NCI-H146 (cell line): ENCODE data around the gene CHD2.
A peak's percentile ranks its signal among the peaks of the same experiment; 100 is the strongest.
"Not testable (repeated sequence)": the region's sequence is repeated elsewhere in the genome, so short reads cannot be mapped to it uniquely, and the experiment has no call there.

Experiments
- DNase-seq: peaks from one replicate; lab custom pipeline; 2025; lab: John Stamatoyannopoulos, UW

The CHD2 gene

GRCh38 chr15:93048759-93049161 is 148.6 kb downstream of the CHD2 start:
- no peak for DNase-seq

GRCh38 chr15:93049233-93049632 is 149.1 kb downstream of the CHD2 start:
- no peak for DNase-seq

GRCh38 chr15:93049914-93050578 is 149.9 kb downstream of the CHD2 start:
- DNase-seq, result no peak

- DNase-seq, result no peak
Measured at GRCh38 chr15:93050648-93051047, 150.5 kb downstream of the CHD2 start.

DNA sequence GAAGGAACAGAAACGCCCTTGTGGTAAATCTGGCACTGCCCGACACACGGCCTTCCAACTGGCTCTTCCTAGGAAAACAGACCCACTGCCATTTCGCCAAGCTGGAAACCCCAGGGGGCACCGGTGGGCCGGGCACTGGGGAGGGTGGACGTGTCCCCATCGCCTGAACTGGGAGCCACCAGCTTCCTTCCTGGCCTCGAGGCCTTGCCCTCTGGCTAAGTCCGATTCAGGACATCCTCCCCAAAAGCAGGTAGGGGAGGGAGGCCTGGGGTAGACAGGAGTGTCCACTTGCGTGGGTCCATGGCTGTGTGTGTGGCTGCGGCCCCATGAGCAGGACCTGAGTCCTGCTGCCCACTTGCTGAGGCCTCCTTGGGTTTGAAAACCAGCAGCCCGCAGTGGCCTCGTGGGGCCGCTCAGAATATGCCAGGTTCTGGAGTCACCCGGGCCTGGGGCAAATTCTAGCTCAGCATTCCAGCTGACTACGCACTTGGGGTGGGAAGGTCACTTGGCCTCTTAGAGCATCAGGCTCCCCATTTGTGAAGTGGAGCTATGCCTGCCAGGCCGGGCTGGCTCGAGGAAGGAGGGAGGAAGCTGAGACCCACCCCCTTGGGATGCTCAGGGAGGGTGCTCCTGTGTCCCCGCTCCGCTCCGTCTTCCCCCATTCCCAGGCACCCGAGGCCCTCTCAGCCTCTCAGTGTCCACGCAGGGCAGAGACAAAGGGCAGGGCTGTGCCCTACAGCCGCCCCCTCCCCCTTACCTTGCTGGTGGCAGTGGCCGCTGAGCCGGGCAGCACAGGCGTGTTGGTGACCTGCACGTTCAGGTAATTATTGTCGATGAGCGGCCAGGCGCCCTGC is 151.3 kb downstream of the CHD2 start:
- no peak for DNase-seq

GRCh38 chr15:93052090-93052879 is 152.2 kb downstream of the CHD2 start:
- no peak for DNase-seq

- no peak for DNase-seq
Measured at GRCh38 chr15:93055211-93055610, 155.1 kb downstream of the CHD2 start.

GRCh38 chr15:93056836-93057235 is 156.7 kb downstream of the CHD2 start:
- DNase-seq, result no peak

- DNase-seq, result no peak
Measured at GRCh38 chr15:93057618-93058017, 157.5 kb downstream of the CHD2 start.

- no peak for DNase-seq
Measured at GRCh38 chr15:93058128-93058527, 158.0 kb downstream of the CHD2 start.

GRCh38 chr15:93058904-93059427 is 158.8 kb downstream of the CHD2 start:
- DNase-seq, result no peak

DNA sequence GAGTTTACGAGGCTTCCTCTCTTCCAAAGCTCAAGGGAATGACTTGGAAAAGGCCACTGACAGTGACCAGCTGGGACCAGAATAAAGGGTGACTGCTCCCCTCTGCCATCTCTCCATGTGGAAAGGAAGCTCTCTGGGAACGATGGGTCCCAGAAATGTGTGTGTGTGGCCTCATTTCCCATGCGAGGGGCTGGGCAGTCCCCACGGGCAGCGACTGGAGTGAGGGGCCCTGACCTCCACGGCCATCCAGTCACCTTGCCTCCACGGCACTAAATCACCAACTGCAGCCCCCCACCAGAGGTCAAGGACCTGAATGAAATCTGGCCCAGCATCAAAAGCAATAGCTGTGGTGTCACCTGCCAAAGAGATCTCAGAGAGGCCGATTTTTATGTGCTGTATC is 159.3 kb downstream of the CHD2 start:
- DNase-seq, result no peak

GRCh38 chr15:93060336-93061248 is 160.5 kb downstream of the CHD2 start:
- no peak for DNase-seq

DNA sequence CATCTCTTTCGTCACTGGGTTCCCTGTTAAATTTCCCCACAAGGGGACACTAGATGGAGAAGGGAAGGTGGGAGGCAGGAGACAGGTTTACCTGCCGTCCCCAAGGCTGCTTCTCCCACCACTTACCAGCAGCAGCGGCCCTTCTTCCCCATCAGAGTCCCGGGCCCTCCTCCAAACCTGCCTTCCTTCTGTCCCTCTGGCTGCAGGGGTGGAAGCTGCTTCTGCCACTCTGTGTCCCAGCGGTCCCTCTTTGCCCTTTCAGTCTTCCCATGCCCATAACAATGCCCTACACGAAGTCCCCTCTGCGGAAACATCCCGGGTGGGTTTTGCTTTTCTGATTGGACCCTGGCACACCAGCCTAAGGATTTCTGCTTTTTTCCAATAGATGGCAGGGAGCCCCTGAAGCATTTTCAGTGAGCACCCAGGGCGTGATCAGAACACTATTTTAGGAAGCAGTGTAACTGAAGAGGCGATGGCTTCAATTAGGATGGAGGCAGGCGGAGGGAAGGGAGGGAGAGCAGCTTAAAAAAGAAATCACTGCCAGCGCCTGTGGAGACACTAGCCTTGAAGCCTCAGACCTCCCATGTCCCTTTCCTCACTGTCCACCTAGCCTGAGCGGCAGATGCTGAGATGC is 162.6 kb downstream of the CHD2 start:
- not testable (repeated sequence) for DNase-seq

DNA sequence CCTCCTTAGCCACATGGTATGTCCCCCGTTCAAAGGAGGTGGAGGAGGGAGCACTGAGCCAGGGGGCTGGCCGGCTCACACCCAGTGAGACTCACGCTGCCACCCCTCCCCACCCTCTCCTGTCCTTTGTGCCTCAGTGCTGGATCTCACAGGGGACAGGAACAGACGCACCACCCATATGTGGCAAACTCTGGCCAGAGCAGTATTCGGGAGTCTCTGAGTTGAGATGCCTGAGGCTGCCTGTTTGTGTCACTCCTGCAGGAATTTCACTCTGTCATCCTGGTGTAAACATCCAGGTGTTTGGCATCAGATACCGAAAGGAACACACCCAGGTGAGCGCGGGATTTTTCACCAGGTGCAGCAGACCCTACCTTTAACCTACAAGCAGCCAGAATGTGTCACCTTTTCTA is 163.1 kb downstream of the CHD2 start:
- no peak for DNase-seq

- DNase-seq, result no peak
Measured at GRCh38 chr15:93063796-93064690, 163.9 kb downstream of the CHD2 start.

- no peak for DNase-seq
Measured at GRCh38 chr15:93065641-93066045, 165.5 kb downstream of the CHD2 start.

DNA sequence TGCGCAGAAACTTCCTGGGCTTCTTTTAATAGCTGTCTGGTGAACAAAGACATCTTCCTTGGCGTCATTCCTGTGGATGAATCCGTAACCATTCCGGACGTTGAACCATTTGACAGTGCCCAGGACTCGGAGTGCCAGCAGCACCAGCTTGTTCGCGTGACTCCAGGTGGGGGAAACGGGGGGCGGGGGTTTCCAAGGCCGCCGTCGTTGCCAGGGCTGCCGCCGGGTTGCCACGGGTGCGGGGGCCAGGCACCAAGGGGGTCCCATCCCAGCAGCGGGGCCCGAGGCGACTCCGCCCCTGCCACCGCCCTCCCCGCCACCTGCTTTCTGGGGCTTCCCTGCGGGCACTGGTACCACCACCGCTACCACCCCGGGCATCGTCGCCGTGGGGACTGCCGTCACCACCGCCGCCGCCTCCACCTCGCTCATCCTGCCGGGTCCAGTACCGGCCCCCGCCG is 166.1 kb downstream of the CHD2 start:
- no peak for DNase-seq

- peak; percentile 9 for DNase-seq
Measured at GRCh38 chr15:93066834-93067648, 166.9 kb downstream of the CHD2 start.
